Cerebellar cortex (tissue), 1 donor: Measurements from ENCODE around the gene TESK2.
"Not testable (repeated sequence)": the region's sequence is repeated elsewhere in the genome, so short reads cannot be mapped to it uniquely, and the experiment has no call there.

ENCODE experiments used
- DNase-seq: peaks from one replicate; pipeline ENCODE4 v3.0.0-alpha.2; 2015; ENCODE audit warnings: low spot score

Gene TESK2

DNA sequence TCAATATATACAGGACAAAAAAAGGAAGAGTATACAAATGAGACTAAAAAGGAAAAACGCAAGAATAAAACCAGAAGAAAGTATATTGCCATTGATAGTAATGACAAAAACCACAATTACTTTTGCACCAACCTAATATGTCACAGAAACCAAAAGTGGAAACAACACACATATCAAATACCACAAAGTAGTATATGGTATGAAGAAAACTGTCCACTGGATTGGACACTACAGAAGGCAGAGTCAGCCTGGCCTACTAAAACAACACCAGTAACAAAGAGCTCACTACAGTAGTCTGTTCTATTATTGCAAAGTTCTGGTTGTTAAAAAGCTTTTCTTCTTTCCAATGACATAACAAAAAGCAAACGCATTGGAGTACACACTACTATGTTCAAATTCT lies 17.7 kb downstream of the TESK2 start:
- DNase-seq: no peak

DNA sequence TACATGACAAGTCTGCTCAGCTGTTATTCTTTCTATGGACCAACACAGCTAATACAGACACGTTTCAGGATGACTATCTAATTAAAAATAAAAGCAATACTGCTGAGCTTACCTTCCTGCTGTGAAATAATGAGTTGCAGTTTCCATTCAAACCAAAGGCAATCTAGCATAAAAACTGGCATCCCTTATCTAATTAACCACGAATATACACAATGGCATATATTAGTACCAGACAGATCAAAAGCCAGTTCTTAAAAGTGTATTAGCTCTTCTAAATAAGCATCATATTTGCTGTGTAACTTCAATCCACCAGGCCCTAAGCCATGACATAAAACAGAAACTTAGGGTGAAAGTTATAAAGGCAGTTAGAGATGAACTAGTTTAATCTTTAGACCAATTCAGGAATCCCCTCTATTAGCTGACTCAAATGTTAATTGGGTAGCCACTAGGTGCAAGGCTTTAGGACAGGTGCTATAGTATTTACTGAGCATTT lies 20.6 kb downstream of the TESK2 start:
- no peak for DNase-seq

DNA sequence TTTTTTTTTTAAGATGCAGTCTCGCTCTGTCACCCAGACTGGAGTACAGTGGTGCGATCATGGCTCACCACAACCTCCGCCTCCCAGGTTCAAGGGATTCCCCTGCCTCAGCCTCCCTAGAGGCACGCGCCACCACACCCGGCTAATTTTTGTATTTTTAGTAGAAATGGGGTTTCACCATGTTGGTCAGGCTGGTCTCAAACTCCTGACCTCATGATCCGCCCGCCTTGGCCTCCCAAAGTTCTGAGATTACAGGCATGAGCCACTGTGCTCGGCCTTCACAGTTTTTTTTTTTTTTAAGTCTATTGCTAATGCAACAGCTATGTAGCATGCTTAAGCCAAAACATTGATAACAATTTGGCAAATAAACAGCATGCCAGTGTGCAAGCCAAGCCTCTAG lies 23.6 kb downstream of the TESK2 start:
- DNase-seq: not testable (repeated sequence)

DNA sequence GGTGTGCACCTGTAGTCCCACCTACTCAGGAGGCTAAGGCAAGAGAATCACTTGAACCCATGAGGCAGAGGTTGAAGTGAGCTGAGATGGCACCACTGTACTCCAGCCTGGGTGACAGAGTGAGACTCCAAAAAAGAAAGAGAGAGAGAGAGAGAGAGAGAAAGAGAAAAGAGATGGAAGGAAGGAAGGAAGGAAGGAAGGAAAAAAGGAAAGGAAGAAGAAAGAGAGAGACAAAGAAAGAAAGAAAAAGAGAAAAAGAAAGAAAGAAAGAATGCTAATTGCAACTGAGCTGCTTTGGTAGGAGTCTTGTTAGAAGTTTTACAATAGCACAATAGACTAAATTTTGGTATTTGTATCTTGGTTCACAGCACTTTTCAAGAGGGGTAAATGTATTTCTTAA lies 25.7 kb downstream of the TESK2 start:
- no peak for DNase-seq

DNA sequence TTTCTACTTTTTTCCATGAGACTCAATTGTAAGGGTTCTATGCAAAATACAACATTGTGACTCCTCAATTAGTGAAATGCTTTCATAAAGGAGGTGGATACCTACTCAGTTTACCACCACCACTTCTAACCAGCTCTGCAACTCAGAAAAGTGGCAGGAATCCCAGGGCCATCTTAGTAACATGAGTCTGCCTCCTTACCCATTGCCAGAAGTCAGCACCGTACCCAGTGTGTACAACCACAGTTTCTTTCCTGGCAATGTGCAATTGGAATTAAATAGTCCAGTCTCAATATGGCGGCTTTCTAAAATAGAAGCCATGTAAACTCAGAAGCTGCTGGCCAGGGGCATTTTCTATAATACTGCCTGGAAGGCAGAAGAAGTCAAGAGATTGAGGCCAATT lies 32.1 kb downstream of the TESK2 start:
- no peak for DNase-seq

DNA sequence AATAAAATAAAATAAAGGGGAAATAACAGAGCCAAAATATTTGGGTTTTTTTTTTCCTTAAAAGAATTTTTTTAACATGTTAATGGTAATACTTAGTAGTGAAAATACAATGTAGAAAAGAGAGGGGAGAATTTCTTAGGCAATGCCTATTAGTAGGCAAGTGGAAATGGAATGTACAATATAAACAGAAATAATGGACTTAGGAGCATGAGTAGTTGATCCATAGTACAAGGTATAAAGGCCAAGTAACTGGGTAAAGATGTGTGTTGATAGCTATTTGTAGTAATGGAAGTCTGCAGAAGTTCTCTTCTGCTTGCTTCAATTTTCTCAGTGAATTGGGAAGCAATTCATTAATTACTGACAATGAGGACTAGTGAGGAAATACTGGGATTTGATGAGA lies 34.4 kb downstream of the TESK2 start:
- DNase-seq: no peak

DNA sequence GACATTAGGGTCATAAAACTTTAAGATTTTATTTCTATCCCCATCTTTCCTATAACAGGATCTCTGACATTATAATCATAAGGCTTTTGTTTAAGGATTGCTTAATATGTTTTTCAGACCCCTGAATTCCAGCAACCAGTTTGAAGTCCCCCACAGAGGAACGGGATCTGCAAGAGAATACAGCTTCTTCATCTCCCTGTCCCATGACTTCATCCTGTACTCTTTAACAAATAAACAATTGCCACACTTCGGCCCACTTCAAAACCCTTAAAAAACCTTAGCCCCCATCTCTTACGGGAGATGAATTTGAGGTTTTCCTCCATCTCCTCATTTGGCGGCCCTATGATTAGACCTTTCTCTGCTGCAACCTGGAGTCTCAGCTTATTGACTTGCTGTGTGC lies 35.8 kb downstream of the TESK2 start:
- no peak for DNase-seq

DNA sequence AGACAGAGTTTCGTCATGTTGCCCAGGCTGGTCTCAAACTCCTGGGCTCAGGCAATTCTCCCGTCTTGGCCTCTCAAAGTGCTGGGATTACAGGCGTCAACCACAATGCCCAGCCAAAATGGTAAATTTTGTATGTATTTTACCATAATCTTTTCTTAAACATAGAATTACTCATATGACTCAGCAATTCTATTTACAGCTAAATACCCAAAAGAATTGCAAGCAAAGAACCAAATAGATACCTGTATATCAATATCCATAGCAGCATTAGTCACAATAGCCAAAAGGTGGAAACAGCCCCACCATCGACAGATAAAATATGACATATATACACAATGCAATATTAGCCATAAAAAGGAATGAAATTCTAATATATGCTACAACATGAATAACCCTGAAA lies 36.5 kb downstream of the TESK2 start:
- no peak for DNase-seq

DNA sequence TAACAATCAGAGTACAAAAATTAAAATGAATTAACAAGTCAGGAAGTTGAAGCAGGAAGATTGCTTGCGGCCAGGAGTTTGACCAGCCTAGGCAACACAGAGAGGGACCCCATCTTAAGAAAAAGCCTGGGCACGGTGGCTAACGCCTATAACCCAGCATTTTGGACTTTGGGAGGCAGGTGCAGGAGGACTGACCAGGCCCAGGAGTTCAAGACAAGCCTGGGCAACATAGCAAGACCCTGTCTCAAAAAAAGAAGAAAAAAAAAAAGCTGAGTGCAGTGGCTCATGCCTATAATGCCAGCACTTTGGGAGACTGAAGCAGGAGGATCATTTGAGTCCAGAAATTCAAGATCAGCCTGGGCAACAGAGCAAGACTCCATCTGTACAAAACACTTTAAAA lies 38.5 kb downstream of the TESK2 start:
- no peak for DNase-seq

DNA sequence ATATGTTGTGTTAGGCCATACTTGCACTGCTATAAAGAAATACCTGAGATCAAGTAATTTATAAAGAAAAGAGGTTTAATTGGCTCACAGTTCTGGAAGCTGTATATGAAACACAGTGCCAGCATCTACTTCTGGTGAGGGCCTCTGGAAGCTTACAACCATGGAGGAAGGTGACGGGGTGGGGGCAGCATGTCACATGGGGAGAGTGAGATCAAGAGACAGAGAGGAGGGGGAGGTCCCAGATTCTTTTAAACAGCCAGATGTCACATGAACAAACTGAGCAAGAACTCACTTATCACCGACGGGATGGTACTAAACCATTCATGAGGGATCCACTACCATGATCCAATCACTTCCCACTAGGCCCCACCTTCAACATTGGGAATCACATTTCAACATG lies 42.6 kb downstream of the TESK2 start:
- DNase-seq: no peak

DNA sequence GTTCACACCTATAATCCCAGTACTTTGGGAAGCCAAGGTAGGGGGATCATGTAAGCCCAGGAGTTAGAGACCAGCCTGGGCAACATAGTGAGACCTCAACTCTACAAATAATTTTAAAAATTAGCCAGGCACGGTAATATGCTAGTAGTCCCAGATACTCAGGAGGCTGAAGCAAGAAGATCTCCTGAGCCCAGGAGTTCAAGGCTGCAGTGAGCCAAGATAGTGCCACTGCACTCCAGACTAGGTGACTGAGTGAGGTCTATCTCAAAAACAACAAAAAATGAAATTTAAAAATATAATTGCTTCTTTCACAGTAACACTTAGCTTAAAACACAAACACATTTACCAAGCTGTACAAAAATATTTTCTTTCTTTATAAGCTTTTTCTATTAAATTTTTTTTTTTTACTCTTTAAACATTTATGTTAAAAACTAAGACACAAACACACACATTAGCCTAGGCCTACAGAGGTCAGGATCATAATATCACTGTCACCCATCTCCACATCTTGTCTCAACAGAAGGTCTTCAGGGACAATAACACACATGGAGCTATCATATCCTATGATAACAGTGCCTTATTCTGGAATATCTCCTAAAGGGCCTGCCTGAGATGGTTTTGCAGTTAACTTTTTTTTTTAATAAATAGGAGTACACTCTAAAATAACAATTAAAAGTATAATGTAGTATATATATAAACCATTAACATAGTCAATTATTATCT lies 43.9 kb downstream of the TESK2 start:
- no peak for DNase-seq

DNA sequence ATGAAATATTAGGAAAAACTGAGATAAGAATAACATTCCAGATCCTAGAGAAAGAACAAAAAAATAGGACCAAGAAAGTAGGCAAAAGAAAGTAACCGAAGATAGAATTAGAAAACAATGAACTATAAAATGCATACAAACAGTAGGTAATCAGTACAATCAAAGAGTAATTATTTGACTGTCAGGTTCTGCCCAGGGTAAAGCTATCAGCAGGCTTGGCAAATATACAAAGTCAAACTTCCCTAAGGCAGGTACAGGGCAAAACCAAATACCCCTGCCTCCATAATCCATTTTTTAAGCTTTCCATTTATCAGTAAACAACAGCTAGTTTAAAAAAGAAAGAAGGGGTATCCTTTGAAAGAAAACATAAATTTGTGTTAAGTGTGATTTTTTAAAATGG lies 44.4 kb downstream of the TESK2 start:
- DNase-seq: no peak

DNA sequence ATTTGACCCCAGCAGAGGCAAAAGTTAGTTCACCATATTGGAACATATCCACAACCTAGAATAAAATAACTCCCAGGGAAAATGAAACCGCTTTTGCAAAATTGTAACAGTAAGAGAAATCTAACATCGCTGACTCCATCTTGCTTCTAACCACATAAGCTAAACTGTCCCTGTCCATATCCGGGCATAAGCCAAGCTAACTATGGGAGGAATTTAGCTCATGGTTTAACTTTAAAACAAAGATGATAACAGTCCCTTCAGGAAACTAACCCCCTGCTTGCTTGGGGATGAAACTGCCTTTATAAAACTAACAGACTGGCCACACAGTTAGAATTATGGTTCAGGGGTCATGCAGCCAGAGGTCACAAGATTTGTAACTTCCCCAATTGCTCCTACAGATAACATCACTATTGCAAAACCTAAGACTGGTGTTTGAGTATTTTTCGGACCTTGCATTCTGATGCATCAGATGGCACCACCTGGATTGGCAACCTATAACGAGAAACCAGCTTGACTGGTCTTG lies 46.3 kb downstream of the TESK2 start:
- no peak for DNase-seq

DNA sequence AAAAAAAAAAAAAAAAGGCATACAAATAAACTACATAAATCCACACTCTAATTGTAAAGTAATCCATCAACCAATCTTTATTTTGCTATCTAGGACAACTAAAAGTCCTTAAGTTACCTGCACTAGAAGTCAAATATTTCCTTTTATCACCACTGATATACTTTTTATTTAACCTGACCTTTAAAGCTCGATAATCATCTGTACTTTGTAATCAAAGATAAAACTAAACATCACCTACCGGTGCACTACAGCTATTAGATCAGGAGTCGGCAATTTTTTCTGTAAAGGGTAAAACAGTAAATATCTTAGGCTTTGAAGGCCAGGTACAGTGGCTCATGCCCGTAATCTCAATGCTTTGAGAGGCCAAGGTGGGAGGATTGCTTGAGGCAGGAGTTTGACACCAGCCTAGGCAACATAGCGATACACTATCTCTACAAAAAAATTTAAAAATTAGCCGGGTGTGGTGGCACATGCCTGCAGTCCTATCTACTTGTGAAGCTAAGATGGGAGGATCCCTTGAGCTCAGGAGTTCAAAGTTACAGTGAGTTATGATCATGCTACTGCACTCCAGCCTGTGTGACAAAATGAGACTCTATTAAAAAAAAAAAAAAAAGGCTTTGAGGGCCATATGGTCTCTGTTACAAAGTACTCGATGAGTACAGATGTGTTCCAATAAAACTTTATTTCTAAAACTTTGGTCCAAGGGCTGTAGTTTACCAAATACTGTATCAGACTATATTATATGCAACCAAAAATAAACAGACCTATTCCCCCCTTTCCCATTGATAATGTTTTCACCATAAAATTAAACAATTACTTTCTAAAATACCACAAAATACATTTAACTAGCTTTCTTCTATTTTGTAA lies 47.1 kb downstream of the TESK2 start:
- no peak for DNase-seq

DNA sequence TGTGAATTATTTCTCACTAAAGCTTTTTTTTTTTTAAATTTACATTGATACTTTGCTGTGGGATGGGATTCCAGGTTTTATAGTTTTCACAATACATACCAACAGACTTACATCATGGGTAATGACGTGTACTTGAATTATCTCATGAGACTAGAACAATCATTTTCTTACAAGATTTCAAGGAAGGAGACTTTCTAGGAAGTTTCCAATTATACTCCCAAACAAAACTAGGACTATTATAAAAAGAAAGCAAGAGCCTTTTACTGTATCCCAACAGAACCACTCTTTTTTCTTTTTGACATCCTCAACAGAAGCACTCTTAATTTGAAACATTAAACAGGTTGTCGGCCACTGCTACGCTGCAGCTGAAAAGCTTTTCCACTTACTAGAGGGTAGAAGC lies 48.7 kb downstream of the TESK2 start:
- no peak for DNase-seq

DNA sequence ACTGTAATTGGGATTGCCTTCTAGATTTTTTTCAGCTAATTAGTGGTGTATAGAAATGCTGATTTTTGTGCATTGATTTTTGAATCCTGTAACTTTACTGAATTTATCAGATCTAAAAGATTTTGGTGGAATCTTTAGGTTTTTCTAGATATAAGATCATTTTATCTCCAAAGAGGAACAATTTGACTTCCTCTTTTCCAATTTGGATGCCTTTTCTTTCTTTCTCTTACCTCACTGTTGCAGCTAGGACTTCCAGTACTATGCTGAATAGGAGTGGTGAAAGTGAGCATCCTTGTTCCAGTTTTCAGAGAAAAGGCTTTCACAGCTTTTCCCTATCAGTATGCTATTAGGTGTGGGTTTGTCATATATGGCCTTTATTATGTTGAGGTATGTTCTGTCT lies 53.6 kb downstream of the TESK2 start:
- no peak for DNase-seq

DNA sequence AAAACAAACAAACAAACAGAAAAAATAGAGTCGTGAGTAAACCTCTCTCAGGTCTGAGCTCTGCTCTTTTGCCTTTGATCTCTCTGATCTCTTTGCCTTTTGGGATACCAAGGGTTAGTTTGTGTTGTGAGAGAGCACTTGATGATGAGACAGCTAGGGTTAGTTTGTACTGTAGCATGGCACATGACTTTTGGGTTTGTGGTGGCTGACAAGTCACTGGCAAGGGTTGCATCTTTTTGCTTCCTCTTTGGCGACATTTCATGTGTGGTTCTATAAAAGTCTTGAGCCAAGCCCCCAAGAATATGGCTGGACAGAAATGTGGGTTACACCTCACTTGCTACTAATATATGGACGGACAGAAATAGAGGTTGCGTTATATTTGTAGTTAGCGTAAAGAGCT lies 60.5 kb downstream of the TESK2 start:
- no peak for DNase-seq

DNA sequence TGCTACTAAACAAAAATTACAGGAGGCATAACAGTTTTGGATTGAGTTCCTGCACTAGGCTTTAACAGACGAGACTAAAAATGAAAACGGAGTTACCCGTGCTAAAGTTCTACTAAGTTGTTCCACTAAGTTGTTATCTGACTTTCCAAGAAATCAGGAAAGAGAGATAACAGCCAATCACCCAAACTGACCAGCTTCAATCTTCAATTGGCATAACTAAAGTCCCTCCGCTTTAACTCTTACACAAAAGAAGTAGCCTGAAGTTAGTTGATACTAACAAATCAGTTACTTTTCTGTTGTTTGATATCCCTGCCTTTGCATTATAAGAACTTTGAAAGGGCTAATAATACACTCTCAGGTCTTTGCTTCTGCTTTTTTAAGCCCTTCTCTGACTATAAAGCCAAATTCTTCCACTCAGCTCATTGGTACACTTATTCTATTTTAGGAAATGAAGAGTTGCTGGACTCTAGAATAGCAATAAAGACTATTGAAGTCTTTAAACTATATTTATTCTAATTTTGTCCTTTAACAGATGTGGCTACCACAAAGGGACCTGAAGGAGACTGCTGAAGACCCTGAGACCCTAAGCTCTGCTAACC lies 61.3 kb downstream of the TESK2 start:
- DNase-seq: no peak

DNA sequence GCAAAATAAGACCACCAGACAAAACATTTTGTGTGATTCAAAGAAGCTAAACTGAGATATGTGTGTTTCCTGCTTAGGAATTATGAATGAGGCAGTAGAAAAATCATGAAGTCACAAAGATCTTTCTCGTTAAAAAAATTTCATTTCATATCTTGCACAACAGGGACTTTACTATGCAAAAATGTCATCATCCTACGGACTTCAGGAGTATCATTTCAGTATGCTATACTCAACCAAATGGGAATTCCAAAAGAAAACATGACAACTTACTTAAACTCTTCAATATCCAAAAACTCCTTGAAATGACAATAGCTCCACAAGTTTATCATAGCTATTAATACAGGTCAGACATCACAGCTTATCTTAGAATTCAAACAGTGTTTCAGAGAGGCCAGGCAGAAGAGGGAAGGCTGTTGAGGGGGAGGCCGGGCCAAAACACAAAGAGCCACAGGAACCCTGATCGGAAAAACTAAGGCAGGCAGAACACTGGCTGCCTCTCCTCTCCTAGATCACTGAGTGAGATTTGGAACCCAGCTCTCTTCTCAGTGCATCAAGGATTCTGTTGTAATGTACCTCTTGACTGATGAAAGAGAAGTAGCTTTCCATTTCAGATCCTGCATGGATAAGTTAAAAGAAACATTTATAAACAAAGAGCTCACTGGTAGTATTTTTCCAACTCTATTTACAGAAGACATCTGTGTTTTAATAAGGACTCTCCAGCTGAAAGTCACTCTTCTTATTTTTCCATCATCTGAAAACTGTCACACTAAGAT lies 66.9 kb downstream of the TESK2 start:
- DNase-seq: no peak

DNA sequence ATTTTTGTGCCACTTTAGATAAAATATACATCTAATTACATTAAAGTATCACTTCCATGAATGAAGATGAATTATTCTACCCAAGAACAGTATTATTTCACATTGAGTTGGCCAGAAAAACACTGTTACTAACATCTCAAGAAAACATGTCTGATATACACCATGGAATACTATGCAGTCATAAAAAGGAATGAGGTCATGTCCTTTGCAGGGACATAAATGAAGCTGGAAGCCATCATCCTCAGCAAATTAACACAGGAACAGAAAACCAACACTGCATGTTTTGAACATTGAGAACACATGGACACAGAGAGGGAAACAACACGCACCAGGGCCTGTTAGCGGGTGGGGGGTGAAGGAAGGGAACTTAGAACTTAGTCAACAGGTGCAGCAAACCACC lies 69.0 kb downstream of the TESK2 start:
- no peak for DNase-seq

DNA sequence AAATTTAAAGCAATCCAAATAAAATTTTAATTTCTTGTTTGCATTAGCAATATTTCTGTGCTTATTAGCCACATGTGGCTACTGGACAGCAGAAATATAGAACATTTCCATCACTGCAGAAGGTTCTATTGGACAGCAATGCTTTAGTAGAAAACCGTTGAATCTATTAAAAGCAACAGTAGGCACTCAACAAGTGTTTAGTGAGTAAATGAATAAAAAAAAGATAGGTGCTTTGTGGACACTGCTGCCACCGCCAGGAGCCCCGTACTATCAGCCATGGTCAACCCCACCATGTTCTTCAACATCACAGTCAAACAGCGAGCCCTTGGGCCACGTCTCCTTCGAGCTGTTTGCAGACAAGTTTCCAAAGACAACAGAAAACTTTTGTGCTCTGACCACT lies 76.2 kb downstream of the TESK2 start:
- DNase-seq: no peak

DNA sequence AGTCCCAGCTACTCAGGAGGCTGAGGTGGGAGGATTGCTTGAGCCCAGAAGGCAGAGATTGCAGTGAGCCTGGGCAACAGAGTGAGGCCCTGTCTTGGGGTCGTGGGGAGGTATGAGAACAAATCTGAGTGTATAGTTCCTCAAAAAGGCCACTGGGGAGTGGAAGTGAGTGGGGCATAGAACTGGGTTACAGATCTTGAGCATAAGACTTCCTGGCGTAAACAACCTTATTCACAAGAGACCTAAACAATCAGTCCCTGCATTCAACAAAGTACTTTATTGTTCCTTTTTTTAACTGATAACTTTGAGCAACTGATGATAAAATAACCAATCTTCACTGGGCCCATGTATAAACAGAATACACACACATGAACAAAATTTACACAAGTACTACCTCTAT lies 78.1 kb downstream of the TESK2 start:
- no peak for DNase-seq
